H9 (cell line): ENCODE measurements around the gene SPSB4. TPM values are rescaled to one million over a fixed set of nuclear protein-coding genes. Genes with fewer than 3 reads are reported as not detected.

Experiments used
- DNase-seq: peaks from one replicate; pipeline ENCODE4 v3.0.0-alpha.2; 2017
- H2AFZ ChIP-seq: one replicate; pipeline ENCODE4 v1.6.1; 2013; ENCODE audit warnings: mild to moderate bottlenecking, low read length, control low read depth, moderate library complexity
- H2AK5ac ChIP-seq: 2 replicates; pipeline ENCODE4 v1.6.1; 2013; ENCODE audit warnings: low read length, control low read depth, mixed read lengths; ENCODE audit not compliant: insufficient read length
- H2BK120ac ChIP-seq: one replicate; pipeline ENCODE4 v1.6.1; 2013; ENCODE audit warnings: low read depth, mild to moderate bottlenecking, low read length, control low read depth, inconsistent platforms; ENCODE audit not compliant: poor library complexity, severe bottlenecking
- H2BK12ac ChIP-seq: 2 replicates; pipeline ENCODE4 v1.6.1; 2013; ENCODE audit warnings: low read length, control low read depth, mixed read lengths, low read depth; ENCODE audit not compliant: insufficient read length
- H2BK15ac ChIP-seq: 2 replicates; pipeline ENCODE4 v1.6.1; 2013; ENCODE audit warnings: low read depth, low read length, control low read depth
- H2BK20ac ChIP-seq: one replicate; pipeline ENCODE4 v1.6.1; 2013; ENCODE audit warnings: low read depth, mild to moderate bottlenecking, low read length, control low read depth, inconsistent platforms; ENCODE audit not compliant: poor library complexity, severe bottlenecking
- H2BK5ac ChIP-seq: 2 replicates; pipeline ENCODE4 v1.6.1; 2013; ENCODE audit warnings: low read length, control low read depth, mixed read lengths; ENCODE audit not compliant: insufficient read length
- H3K14ac ChIP-seq: 2 replicates; pipeline ENCODE4 v1.6.1; 2013; ENCODE audit warnings: low read length, control low read depth; ENCODE audit not compliant: insufficient read depth
- H3K18ac ChIP-seq: 2 replicates; pipeline ENCODE4 v1.6.1; 2013; ENCODE audit warnings: low read depth, mild to moderate bottlenecking, mixed read lengths, low read length, control low read depth; ENCODE audit not compliant: insufficient read length
- H3K23ac ChIP-seq: 2 replicates; pipeline ENCODE4 v1.6.1; 2013; ENCODE audit warnings: low read length, control low read depth, mixed read lengths, low read depth; ENCODE audit not compliant: insufficient read length
- H3K23me2 ChIP-seq: 2 replicates; pipeline ENCODE4 v1.6.1; 2013; ENCODE audit warnings: low read depth, mild to moderate bottlenecking, mixed read lengths, low read length, control low read depth; ENCODE audit not compliant: insufficient read length, poor library complexity, severe bottlenecking
- H3K27ac ChIP-seq: 2 replicates; pipeline ENCODE4 v1.5.1; 2013; ENCODE audit warnings: low read length, control low read depth, mixed read lengths, low read depth; ENCODE audit not compliant: insufficient read length
- H3K27me3 ChIP-seq: 2 replicates; pipeline ENCODE4 v1.6.1; 2013; ENCODE audit warnings: low read length, control low read depth, inconsistent platforms; ENCODE audit not compliant: insufficient read depth
- H3K4ac ChIP-seq: 2 replicates; pipeline ENCODE4 v1.6.1; 2013; ENCODE audit warnings: low read depth, mild to moderate bottlenecking, control low read depth, inconsistent platforms, low read length, moderate library complexity
- H3K4me1 ChIP-seq: 2 replicates; pipeline ENCODE4 v1.6.1; 2013; ENCODE audit warnings: low read length, control low read depth, inconsistent platforms; ENCODE audit not compliant: insufficient read depth
- H3K4me2 ChIP-seq: 2 replicates; pipeline ENCODE4 v1.6.1; 2013; ENCODE audit warnings: low read length, control low read depth, mixed read lengths; ENCODE audit not compliant: insufficient read length, insufficient read depth
- H3K56ac ChIP-seq: 2 replicates; pipeline ENCODE4 v1.6.1; 2013; ENCODE audit warnings: low read depth, mild to moderate bottlenecking, mixed read lengths, low read length, control low read depth; ENCODE audit not compliant: insufficient read length
- H3K79me1 ChIP-seq: 2 replicates; pipeline ENCODE4 v1.6.1; 2013; ENCODE audit warnings: low read depth, mild to moderate bottlenecking, moderate library complexity, low read length, control low read depth, inconsistent platforms; ENCODE audit not compliant: insufficient read depth, poor library complexity, severe bottlenecking
- H3K79me2 ChIP-seq: 2 replicates; pipeline ENCODE4 v1.6.1; 2013; ENCODE audit warnings: low read length, control low read depth, inconsistent platforms; ENCODE audit not compliant: insufficient read depth
- H3K9ac ChIP-seq: 2 replicates; pipeline ENCODE4 v1.6.1; 2013; ENCODE audit warnings: low read length, control low read depth, mixed read lengths; ENCODE audit not compliant: insufficient read length; ENCODE audit errors: extremely low read depth
- H3K9me3 ChIP-seq: one replicate; pipeline ENCODE4 v1.6.1; 2013; ENCODE audit warnings: low read depth, low read length, inconsistent platforms; ENCODE audit not compliant: control insufficient read depth
- H3T11ph ChIP-seq: one replicate; pipeline ENCODE4 v1.6.1; 2013; ENCODE audit warnings: mild to moderate bottlenecking, low read length, control low read depth, inconsistent platforms
- H4K20me1 ChIP-seq: one replicate; pipeline ENCODE4 v1.6.1; 2013; ENCODE audit not compliant: control insufficient read depth, insufficient read length, insufficient read depth
- H4K5ac ChIP-seq: 2 replicates; pipeline ENCODE4 v1.6.1; 2013; ENCODE audit warnings: low read depth, mild to moderate bottlenecking, mixed read lengths, low read length, control low read depth; ENCODE audit not compliant: insufficient read length
- H4K8ac ChIP-seq: replicated peaks from 2 replicates; pipeline ENCODE4 v1.6.1; 2013; ENCODE audit warnings: low read length, control low read depth, mixed read lengths, low read depth; ENCODE audit not compliant: insufficient read length
- H4K91ac ChIP-seq: 2 replicates; pipeline ENCODE4 v1.6.1; 2013; ENCODE audit warnings: low read depth, mild to moderate bottlenecking, moderate library complexity, mixed read lengths, low read length, control low read depth; ENCODE audit not compliant: insufficient read length
- H3K27ac Mint-ChIP-seq, 3 experiments: 2 replicates in 2 of 3; 3 replicates in 1 of 3; pipeline ENCODE4 v1.8.0; 2020 to 2021; ENCODE audit warnings: mixed read lengths in 3 of 3, mild to moderate bottlenecking in 1 of 3, moderate library complexity in 1 of 3
- H3K27me3 Mint-ChIP-seq: 2 replicates; pipeline ENCODE4 v1.8.0; 2021; ENCODE audit warnings: low read depth, mild to moderate bottlenecking, moderate library complexity, mixed read lengths
- H3K36me3 Mint-ChIP-seq, 3 experiments: 2 replicates in 2 of 3; 3 replicates in 1 of 3; pipeline ENCODE4 v1.8.0; 2020 to 2021; ENCODE audit warnings: low read depth in 3 of 3, mixed read lengths in 3 of 3; ENCODE audit not compliant: insufficient read depth in 1 of 3
- H3K4me1 Mint-ChIP-seq, 2 experiments: 2 replicates each; pipeline ENCODE4 v1.8.0; 2020; ENCODE audit warnings: mixed read lengths in 2 of 2
- H3K4me3 Mint-ChIP-seq, 2 experiments: 2 replicates in 1 of 2; 3 replicates in 1 of 2; pipeline ENCODE4 v1.8.0; 2020 to 2021; ENCODE audit warnings: mild to moderate bottlenecking in 2 of 2, mixed read lengths in 2 of 2, moderate library complexity in 1 of 2
- H3K9me3 Mint-ChIP-seq, 2 experiments: 2 replicates in 1 of 2; 3 replicates in 1 of 2; pipeline ENCODE4 v1.8.0; 2020; ENCODE audit warnings: mild to moderate bottlenecking in 2 of 2, mixed read lengths in 2 of 2, moderate library complexity in 1 of 2
- CTCF ChIP-seq: fragments of 200-600 bp; sonication (generic); conservative IDR thresholded peaks from 3 replicates; pipeline ENCODE4 v1.8.0; 2021; ENCODE audit warnings: antibody characterized with exemption, mild to moderate bottlenecking
- WGBS: extraction: QIAGEN DNeasy Blood & Tissue Kit; methylation state at CpG from one replicate; pipeline ENCODE4 v1.1.7; 2013; ENCODE audit warnings: missing lambda C conversion rate, low lambda C conversion rate, mixed read lengths; ENCODE audit not compliant: insufficient read length; ENCODE audit errors: extremely low coverage; 5-methylcytosine and 5-hydroxymethylcytosine counted together
- total RNA-seq: library from RNA; stranded (reverse); gene quantifications from 2 replicates; pipeline ENCODE4 v1.2.1, GENCODE V29; 2021

SPSB4 gene
- total RNA-seq, 1 experiment from 2014 or later = 6.2 TPM

- H3K27ac Mint-ChIP-seq = 0 out of 7 replicates have a peak overlapping the region, but pooled peaks of 1 of the 3 experiments have one; percentile 41
- Histone ChIP-seq H3K23me2 (no peaks in the 10 kb centered on the region), H2BK120ac (no peak overlapping the region), H2BK20ac (no peak overlapping the region), H3K14ac (no peak overlapping the region), H3K23ac (no peak overlapping the region), H3K9ac (no peak overlapping the region), H3K27me3 (no peaks in the 10 kb centered on the region), H3K27ac (no peak overlapping the region), H3K4me1 (peaks cover 11% of the 10 kb centered on the region; the same call in 1 of the 2 replicates), H3K79me2 (no peaks in the 10 kb centered on the region), H3T11ph (no peak overlapping the region), H4K20me1 (no peaks in the 10 kb centered on the region), H2BK15ac (no peak overlapping the region), H3K79me1 (no peaks in the 10 kb centered on the region), H3K4me2 (no peak overlapping the region), H2AFZ (no peak overlapping the region), H2BK12ac (no peak overlapping the region), H2AK5ac (no peak overlapping the region), H4K8ac (no peak overlapping the region), H4K5ac (no peak overlapping the region), H3K4ac (no peak overlapping the region), H3K56ac (no peak overlapping the region), H3K9me3 (no peaks in the 10 kb centered on the region), H3K18ac (no peak overlapping the region), H2BK5ac (no peak overlapping the region), H4K91ac (no peak overlapping the region)
- no peaks in the 10 kb centered on the region; the same call in 1 of the 2 replicates for H3K27me3 Mint-ChIP-seq
- H3K4me1 Mint-ChIP-seq = peaks cover 71 to 73% of the 10 kb centered on the region in 2 experiments
- no CpG with 5 or more reads among the region's 1 CpG for WGBS
- DNase-seq = no peak
- H3K4me3 Mint-ChIP-seq = no peak overlapping the region
- no peaks in the 10 kb centered on the region; a peak in 1 of 7 replicates for H3K36me3 Mint-ChIP-seq
- no peaks in the 10 kb centered on the region; a peak in 1 of 5 replicates for H3K9me3 Mint-ChIP-seq
- TF ChIP-seq CTCF = no peak
Observed at GRCh38 chr3:141086188-141086587, 35.0 kb downstream of the SPSB4 start.
